ENCODE data around the gene E2F7.

The E2F7 gene

GRCh38 chr12:77010691-77011548 is 54.4 kb downstream of the E2F7 start:
- DNase-seq: peak; percentile 17

- no peak for DNase-seq
Observed at GRCh38 chr12:77007476-77007875, 57.9 kb downstream of the E2F7 start.

GRCh38 chr12:77005611-77006098 is 59.7 kb downstream of the E2F7 start:
- no peak for DNase-seq

GRCh38 chr12:77003914-77004313 is 61.5 kb downstream of the E2F7 start:
- no peak for DNase-seq

- no peak for DNase-seq
Observed at GRCh38 chr12:77003246-77003645, 62.1 kb downstream of the E2F7 start.

- DNase-seq: no peak
Observed at GRCh38 chr12:77002382-77002781, 63.0 kb downstream of the E2F7 start.

GRCh38 chr12:77001276-77001675 is 64.1 kb downstream of the E2F7 start:
- no peak for DNase-seq

GRCh38 chr12:76998908-76999556 is 66.3 kb downstream of the E2F7 start:
- DNase-seq: no peak

- DNase-seq: no peak
Observed at GRCh38 chr12:76998386-76998785, 67.0 kb downstream of the E2F7 start.

GRCh38 chr12:76997011-76997780 is 68.2 kb downstream of the E2F7 start:
- no peak for DNase-seq

GRCh38 chr12:76990716-76991115 is 74.7 kb downstream of the E2F7 start:
- no peak for DNase-seq

- DNase-seq: no peak
Observed at GRCh38 chr12:76984566-76984965, 80.8 kb downstream of the E2F7 start.

- no peak for DNase-seq
Observed at GRCh38 chr12:76983420-76983819, 81.9 kb downstream of the E2F7 start.

- no peak for DNase-seq
Observed at GRCh38 chr12:76980196-76980595, 85.2 kb downstream of the E2F7 start.

- no peak for DNase-seq
Observed at GRCh38 chr12:76976777-76977382, 88.5 kb downstream of the E2F7 start.

Measured in GF-D8 (cell line).